HL-60/S4 treated with phorbol 12-myristate 13-acetate at 8.2 ng/mL for 4 days and 3 days (cell line): ENCODE results near the gene MYCBP2.

Experiments used
- in situ Hi-C: fragments of 300-500 bp; cut with MboI; formaldehyde crosslinking; loops from 2 replicates; pipeline ENCODE4 v1.15.0; 2022; ENCODE audit warnings: low sequenced_read_pairs

The MYCBP2 gene

GRCh38 chr13:77326905-77327604, at the start of gene MYCBP2:
TSS of gene MYCBP2 (minus strand) at chr13:77327094. CDS start at chr13:77326775, 319 bp downstream.
- in situ Hi-C loops: no loop called here

GRCh38 chr13:77375560-77376108, 48.7 kb upstream of the MYCBP2 start:
- in situ Hi-C loops: no loop called here

- in situ Hi-C loops: no loop called here
These were observed 47.9 kb upstream of the MYCBP2 start for GRCh38 chr13:77374786-77375185.

- in situ Hi-C loops: no loop called here
These were observed 47.4 kb upstream of the MYCBP2 start for GRCh38 chr13:77374339-77374738.

GRCh38 chr13:77373502-77373901, 46.6 kb upstream of the MYCBP2 start:
- in situ Hi-C loops: no loop called here

- in situ Hi-C loops: no loop called here
These were observed 45.4 kb upstream of the MYCBP2 start for GRCh38 chr13:77372275-77372674.

GRCh38 chr13:77370888-77371287, 44.0 kb upstream of the MYCBP2 start:
- in situ Hi-C loops: no loop called here

- in situ Hi-C loops: no loop called here
These were observed 35.3 kb upstream of the MYCBP2 start for GRCh38 chr13:77362166-77362565.

- in situ Hi-C loops: no loop called here
These were observed 33.3 kb upstream of the MYCBP2 start for GRCh38 chr13:77360032-77360685.

- in situ Hi-C loops: no loop called here
These were observed 32.3 kb upstream of the MYCBP2 start for GRCh38 chr13:77359171-77359570.

- in situ Hi-C loops: no loop called here
These were observed 31.1 kb upstream of the MYCBP2 start for GRCh38 chr13:77358001-77358400.

GRCh38 chr13:77356155-77356554, 29.3 kb upstream of the MYCBP2 start:
- in situ Hi-C loops: no loop called here

- in situ Hi-C loops: no loop called here
These were observed 27.1 kb upstream of the MYCBP2 start for GRCh38 chr13:77353995-77354394.

GRCh38 chr13:77351315-77351714, 24.4 kb upstream of the MYCBP2 start:
- in situ Hi-C loops: no loop called here

GRCh38 chr13:77350811-77351210, 23.9 kb upstream of the MYCBP2 start:
- in situ Hi-C loops: no loop called here

- in situ Hi-C loops: loop anchor here (5.0 kb wide), 1 partner anchor 33 kb away; no protein-coding TSS in a partner anchor
These were observed 22.5 kb upstream of the MYCBP2 start for GRCh38 chr13:77349365-77349764.

GRCh38 chr13:77347351-77347750, 20.5 kb upstream of the MYCBP2 start:
- in situ Hi-C loops: loop anchor here (5.0 kb wide), 1 partner anchor 35 kb away; no protein-coding TSS in a partner anchor

GRCh38 chr13:77345150-77345780, 18.4 kb upstream of the MYCBP2 start:
- in situ Hi-C loops: loop anchor here (5.0 kb wide), 1 partner anchor 37 kb away; no protein-coding TSS in a partner anchor

GRCh38 chr13:77343841-77344240, 16.9 kb upstream of the MYCBP2 start:
- in situ Hi-C loops: no loop called here

GRCh38 chr13:77339408-77339807, 12.5 kb upstream of the MYCBP2 start:
- in situ Hi-C loops: loop anchor here (10.0 kb wide), 1 partner anchor 135 kb away; no protein-coding TSS in a partner anchor

- in situ Hi-C loops: loop anchor here (10.0 kb wide), 1 partner anchor 136 kb away; no protein-coding TSS in a partner anchor
These were observed 12.1 kb upstream of the MYCBP2 start for GRCh38 chr13:77338961-77339401.
